HG03521 (cell line): ENCODE data around the gene GNPAT.

ENCODE experiments used
- ATAC-seq: cut with Tn5 transposase; IDR thresholded peaks from one replicate; pipeline ENCODE4 v1.9.1; 2021; ENCODE audit warnings: mild to moderate bottlenecking, moderate library complexity; ENCODE audit not compliant: unreplicated experiment

The GNPAT gene

DNA sequence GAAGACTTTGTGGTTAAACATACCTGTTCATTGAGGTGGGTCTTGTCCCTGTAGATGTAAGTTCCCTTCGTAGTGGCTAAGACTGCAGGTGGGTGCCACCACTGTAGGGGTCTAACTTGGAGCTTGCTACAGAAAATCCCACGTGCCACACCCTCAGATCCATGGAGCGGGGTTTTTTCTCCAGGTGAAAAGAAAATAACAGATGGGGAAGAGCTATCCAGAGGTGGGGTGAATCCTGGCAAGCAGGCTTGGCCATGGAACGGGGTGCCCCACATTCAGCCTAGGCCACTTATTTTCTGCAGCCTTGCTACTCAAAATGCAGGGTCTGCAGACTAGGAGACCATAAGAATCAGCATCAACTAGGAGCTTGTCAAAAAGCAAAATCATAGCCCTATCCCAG is 72.6 kb downstream of the GNPAT start:
- no peak for ATAC-seq

DNA sequence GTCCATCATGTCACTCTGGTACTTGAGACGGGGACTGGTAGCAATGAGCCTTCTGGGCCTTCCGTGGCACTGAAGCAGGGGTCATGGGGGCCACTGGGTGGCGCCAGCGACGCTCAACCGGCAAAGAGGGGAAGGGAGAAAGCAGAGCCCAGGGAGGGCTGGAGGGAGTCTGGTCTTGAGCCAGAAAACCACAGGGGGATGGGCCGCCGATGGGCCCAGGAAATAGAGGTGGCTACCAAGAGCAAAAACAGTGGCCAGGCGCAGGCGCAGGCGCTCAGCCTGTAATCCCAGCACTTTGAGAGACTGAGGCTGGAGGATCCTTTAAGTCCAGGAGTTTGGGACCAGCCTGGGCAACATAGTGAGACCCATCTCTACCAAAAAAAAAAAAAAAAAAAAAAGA is 74.9 kb downstream of the GNPAT start:
- peak; percentile 84 for ATAC-seq

DNA sequence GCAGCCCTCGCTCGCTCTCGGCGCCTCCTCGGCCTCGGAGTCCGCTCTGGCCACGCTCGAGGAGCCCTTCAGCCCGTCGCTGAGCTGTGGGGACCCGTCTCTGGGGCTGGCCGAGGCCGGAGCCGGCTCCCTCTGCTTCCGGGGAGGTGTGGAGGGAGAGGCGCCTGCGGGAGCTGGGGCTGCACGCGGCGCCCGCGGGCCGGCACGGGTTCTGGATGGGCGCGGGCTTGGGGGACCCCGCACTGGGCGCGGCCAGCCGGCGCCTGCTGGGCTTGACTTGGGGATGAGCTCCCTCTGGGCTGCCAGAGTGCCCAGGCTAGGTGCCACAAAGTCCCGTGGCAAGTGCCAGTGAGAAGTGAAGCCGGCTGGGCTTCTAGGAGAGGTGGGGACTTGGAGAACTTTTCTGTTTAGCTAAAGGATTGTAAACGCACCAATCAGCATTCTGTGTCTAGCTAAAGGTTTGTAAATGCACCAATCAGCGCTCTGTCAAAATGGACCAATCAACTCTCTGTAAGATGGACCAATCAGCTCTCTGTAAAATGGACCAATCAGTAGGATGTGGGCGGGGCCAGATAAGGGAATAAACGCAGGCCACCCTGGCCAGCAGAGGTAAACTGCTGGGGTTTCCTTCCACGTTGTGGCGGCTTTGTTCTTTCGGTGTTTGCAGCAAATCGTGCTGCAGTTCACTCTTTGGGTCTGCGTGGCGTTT is 76.4 kb downstream of the GNPAT start:
- no peak for ATAC-seq

DNA sequence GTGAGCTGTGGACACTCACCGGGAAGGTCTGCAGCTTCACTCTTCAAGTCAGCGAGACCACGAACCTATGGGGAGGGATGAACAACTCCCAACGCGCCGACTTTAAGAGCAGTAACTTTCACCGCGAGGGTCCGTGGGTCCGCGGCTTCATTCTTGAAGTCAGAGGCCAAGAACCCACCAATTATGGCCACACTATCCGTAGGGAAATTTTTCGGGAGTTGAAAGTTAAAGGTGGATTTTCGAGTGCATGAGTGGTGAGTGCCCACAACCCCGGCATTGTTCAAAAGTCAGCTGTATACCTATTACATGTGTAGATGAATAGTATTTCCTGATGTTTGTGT is 77.0 kb downstream of the GNPAT start:
- ATAC-seq, result no peak

DNA sequence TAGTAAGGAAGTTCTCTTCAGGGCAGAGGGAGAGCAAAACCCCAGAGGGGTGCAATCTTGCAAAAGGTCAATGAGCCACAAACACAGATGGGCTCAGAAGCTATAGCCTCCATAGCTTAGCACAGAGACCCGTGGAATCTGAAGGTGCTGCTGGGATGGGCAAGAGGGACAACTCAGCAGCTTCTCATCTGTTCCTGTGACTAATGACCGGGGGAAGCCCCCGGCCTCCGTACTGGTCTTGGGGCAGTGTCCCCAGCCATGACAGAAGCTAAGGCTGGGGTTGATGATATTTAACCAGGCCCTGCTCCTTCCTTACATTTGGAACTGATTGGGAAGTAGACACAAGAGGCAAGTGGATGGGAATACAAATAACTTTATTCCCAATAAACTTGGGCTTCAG is 77.6 kb downstream of the GNPAT start:
- ATAC-seq, result no peak

DNA sequence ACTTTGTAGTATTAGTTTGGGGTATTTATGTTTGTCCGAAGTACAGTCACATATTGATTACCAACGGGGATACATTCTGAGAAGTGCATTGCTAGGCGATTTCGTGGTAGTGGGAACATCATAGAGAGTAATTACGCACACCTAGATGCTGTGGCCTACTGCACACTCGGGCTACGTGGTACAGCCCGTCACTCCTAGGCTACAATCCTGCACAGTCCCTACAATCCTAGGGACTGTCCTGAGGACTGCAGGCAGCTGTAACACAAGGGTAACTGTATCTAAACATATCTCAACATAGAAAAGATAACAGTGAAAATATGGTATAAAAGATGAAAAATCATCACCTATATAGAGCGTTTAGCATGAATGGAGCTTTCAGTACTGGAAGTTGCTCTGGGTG is 78.1 kb downstream of the GNPAT start:
- no peak for ATAC-seq

DNA sequence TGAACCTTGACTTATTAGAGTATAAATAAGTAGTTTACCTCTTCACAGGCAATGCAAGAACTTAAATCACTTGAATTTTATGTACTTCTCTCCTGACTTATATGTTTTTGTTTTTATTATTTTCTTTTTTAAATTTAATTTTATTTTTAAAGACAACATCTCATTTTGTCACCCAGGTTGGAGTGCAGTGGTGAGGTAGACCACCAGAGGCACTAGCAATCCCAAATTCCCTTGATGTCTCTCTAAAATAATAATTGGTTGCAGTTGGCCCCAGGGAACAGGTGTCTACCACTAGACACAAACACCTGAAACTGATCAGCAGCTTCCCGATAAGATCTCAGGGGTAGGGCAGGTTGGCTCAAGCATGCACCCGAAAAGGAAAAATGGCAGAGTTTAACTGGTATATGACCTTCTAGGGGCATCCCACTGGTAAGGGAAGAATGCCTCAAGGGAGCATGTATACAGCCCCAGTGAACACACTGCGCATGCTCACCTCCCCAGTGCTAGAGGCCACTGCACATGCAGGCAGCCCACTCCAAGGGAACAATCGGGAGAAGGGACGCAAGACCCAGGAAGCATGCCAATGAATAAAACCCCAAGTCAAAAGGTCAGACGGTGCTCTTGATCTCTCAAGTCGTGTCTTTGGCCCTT is 82.0 kb downstream of the GNPAT start:
- no peak for ATAC-seq

DNA sequence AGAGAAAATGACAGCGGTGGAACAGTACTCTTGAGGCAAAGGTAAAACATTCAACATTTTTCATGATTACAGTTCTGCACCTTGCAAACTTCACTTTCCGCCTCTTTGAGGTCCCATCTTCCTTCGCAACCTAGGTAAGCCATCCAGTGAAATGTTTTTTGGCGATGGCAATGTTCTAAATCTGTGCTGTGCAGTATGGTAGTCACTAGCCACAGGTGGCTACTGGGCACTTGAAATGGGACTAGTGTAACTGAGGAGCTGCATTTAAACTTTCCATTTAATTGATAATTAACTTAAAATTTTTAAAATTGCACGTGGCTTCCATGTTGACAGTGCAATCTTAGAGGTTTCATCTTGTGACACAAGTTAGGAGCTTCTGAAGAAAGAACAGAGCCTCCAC is 83.6 kb downstream of the GNPAT start:
- ATAC-seq, result no peak

DNA sequence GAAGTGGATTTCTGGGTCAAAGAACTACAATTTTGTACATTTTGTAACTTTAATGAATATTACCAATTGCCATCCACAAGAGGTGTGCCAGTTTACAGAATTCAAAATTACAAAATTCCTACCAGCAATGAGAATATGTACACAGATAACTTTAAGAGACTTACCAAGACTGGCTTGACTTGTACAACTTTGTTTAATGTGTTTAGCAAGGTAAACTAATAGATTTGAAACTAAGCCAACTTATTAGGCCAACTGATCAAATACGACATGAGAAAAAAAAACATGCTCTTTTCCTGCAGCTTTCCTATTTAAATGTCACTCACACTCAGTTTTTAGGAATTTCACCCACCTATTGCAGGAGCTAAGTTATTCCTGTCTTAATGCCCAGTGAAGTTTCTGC is 85.2 kb downstream of the GNPAT start:
- ATAC-seq, result no peak
